Measurements from ENCODE around the gene BNIP5. TPM values are rescaled to one million over a fixed set of nuclear protein-coding genes. Genes with fewer than 3 reads are reported as not detected.

Gene BNIP5
- total and polyA plus RNA-seq, 10 donors = 0.05 TPM; not detected in 9

- TF ChIP-seq POLR2AphosphoS5 (IDR thresholded peaks at IDR 0.05) (no peak), POLR2A (IDR thresholded peaks at IDR 0.05) (no peak), CTCF (IDR thresholded peaks at IDR 0.05 in 8 of 11, conservative IDR thresholded peaks at IDR 0.05 in 3 of 11) (no peak)
- Histone ChIP-seq H3K4me3 (no peak overlapping the region), H3K4me1 (no peaks in the 10 kb centered on the region), H3K36me3 (no peaks in the 10 kb centered on the region), H3K9me3 (no peaks in the 10 kb centered on the region), H3K27ac (no peak overlapping the region), H3K27me3 (replicated peaks in 1 of 7) (peaks cover 0 to 12% (median 0%) of the 10 kb centered on the region in 7 donors)
- WGBS, 5 donors = 85 to 96% (median 88%) methylated on average over 11 of the region's 11 CpGs
- intact Hi-C loops (cut with DNase I; ENCODE audit: low total_unique reads) = no loop called here
- no peak for DNase-seq
Measured at GRCh38 chr6:36320475-36320874, 16.2 kb downstream of the BNIP5 start.

- Histone ChIP-seq H3K9me3 (no peaks in the 10 kb centered on the region), H3K4me1 (no peaks in the 10 kb centered on the region), H3K4me3 (no peak overlapping the region), H3K27ac (no peak overlapping the region), H3K36me3 (no peaks in the 10 kb centered on the region), H3K27me3 (replicated peaks in 1 of 7) (peaks cover 0 to 6% (median 0%) of the 10 kb centered on the region in 7 donors)
- TF ChIP-seq POLR2A (IDR thresholded peaks at IDR 0.05) (no peak), POLR2AphosphoS5 (IDR thresholded peaks at IDR 0.05) (no peak), CTCF (IDR thresholded peaks at IDR 0.05 in 8 of 11, conservative IDR thresholded peaks at IDR 0.05 in 3 of 11) (no peak)
- 88 to 92% (median 90%) methylated on average over 2 of the region's 2 CpGs for WGBS, 5 donors
- no peak for DNase-seq
- intact Hi-C loops (cut with DNase I; ENCODE audit: low total_unique reads) = no loop called here
Measured at GRCh38 chr6:36319821-36320220, 16.9 kb downstream of the BNIP5 start.

GRCh38 chr6:36319436-36319762 is 17.3 kb downstream of the BNIP5 start:
- Histone ChIP-seq H3K4me1 (no peaks in the 10 kb centered on the region), H3K9me3 (no peaks in the 10 kb centered on the region), H3K27ac (no peak overlapping the region), H3K36me3 (no peaks in the 10 kb centered on the region), H3K4me3 (no peak overlapping the region), H3K27me3 (replicated peaks in 1 of 7) (peaks cover 0 to 5% (median 0%) of the 10 kb centered on the region in 7 donors)
- no peak for TF ChIP-seq POLR2AphosphoS5 (IDR thresholded peaks at IDR 0.05)
- no peak for TF ChIP-seq POLR2A (IDR thresholded peaks at IDR 0.05)
- TF ChIP-seq CTCF (IDR thresholded peaks at IDR 0.05 in 8 of 11, conservative IDR thresholded peaks at IDR 0.05 in 3 of 11) = no peak
- WGBS, 5 donors = 85 to 94% (median 87%) methylated on average over 9 of the region's 9 CpGs
- intact Hi-C loops (cut with DNase I; ENCODE audit: low total_unique reads) = no loop called here
- no peak for DNase-seq

- DNase-seq = no peak
- Histone ChIP-seq H3K36me3 (no peaks in the 10 kb centered on the region), H3K4me1 (no peaks in the 10 kb centered on the region), H3K4me3 (no peak overlapping the region), H3K9me3 (no peaks in the 10 kb centered on the region), H3K27me3 (replicated peaks in 1 of 7) (peaks cover 0 to 5% (median 0%) of the 10 kb centered on the region in 7 donors), H3K27ac (no peak overlapping the region)
- 81 to 89% (median 85%) methylated on average over 6 of the region's 6 CpGs for WGBS, 5 donors
- intact Hi-C loops (cut with DNase I; ENCODE audit: low total_unique reads) = no loop called here
- TF ChIP-seq CTCF (IDR thresholded peaks at IDR 0.05 in 8 of 11, conservative IDR thresholded peaks at IDR 0.05 in 3 of 11) (no peak), POLR2A (IDR thresholded peaks at IDR 0.05) (no peak)
Measured at GRCh38 chr6:36318690-36319435, 17.8 kb downstream of the BNIP5 start.

Measured in spleen (tissue), 11 donors.